ENCODE results near the gene DCP1B.

Gene DCP1B

GRCh38 chr12:2017546-2018337 lies 13.5 kb upstream of the DCP1B start:
- DNase-seq (ENCODE audit: low spot score), result no peak

GRCh38 chr12:2016862-2017545 lies 12.7 kb upstream of the DCP1B start:
- no peak for DNase-seq (ENCODE audit: low spot score)

DNA sequence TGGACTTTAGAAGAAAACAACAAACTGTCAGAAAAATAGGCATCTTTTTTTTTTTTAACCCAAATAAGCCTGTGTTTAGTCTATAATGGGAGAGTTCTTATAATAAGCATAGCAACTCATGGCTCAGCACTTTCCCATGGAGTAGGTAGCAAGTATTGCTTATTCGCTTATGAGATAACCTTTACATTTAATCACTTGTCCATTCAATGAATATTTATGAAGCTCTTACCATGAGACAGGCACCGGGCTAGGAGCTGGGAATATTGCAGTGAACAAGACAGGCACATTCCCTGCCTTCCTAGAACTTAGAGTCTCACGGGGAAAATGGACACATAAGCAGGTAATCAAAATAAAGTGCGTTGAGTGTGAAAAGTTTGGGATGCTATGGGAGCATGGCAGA lies 10.0 kb upstream of the DCP1B start:
- DNase-seq (ENCODE audit: low spot score), result no peak

GRCh38 chr12:2013527-2014223 lies 9.4 kb upstream of the DCP1B start:
- DNase-seq (ENCODE audit: low spot score), result no peak

DNA sequence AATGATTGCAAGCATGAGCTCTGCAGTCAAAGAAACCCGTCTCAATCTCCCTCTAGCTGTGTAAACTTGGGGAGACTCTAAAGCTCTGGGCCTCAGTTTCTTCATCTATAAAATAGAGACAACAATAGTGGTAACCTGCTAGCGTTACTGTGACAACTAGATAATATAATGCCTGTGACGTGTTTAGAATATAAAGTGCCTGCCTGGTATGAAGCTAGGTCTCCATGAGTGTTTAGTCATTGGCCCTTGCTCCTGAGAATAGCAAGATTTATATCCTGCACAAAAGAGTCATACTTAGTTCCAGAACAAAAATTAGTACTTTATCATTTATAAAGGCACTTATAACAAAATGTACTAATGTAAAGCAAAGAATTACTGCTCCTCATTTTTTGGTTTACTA lies 8.8 kb upstream of the DCP1B start:
- DNase-seq (ENCODE audit: low spot score), result no peak

DNA sequence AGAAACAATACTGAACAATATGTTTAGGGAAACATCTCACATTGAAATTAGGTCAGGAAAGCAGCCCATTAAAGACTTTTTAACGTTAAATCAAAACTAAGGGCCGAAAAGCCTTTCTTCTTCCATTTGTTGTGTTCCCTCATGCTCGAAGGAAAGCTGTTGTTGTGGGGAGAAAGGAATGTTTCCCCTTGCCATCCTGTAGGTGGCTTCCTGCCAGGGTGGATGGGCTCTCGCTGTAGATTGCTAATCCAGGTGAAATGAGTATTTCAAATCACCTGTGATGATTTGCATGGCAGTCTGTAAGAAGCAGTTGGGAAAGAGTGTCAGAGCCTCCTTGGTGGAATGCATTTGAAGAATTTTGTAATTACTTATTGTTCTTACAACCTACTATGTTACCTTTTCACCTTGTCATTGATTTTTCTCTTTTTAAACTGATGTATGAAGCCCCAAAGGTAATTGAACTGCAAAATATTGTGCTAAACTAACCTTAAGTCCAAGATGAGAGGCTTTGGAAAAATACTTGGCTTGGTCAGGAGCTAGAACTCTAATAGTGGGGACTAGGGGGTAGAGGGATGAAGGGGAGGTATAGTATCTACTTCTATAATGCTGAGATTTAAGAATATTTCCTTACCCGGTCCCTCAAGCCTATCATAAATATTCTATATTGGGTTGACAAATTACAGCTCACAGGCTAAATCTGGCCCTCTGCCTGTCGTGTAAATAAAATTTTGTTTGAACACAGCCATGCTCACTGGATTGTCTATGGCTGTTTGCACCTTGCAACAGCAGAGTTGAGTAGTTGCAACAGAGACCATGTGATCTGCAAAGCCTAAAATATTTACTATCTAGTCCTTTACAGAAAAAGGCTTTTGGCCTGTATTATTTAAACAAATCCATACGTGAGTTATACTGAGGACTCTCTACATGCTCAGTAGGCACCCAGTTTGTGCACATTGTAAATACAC lies 7.7 kb upstream of the DCP1B start:
- no peak for DNase-seq (ENCODE audit: low spot score)

- no peak for DNase-seq (ENCODE audit: low spot score)
These were observed 5.4 kb upstream of the DCP1B start for GRCh38 chr12:2009623-2010022.

GRCh38 chr12:2008677-2009076 lies 4.4 kb upstream of the DCP1B start:
- DNase-seq (ENCODE audit: low spot score), result no peak

DNA sequence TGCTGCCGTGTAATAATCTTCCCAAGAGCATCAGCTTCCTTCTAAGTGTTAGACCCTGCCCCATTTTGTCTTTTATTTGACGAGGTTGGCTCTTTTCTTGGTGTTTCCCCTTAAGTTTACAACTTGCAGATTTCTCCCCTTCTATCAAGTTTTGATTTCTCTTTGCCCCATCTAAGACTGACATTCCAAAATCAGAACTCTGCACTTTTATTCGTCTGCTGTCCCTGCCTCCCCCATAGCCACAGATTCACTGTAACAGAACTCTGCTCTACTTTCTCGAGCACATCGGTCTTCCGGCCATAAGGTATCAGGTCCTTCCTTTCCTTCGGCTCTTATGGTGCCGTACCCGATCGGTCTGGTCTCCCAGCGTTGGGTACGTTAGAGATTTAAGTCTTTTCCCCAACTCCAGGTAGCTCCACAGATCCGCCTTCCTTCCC lies 563 bp downstream of the DCP1B start:
- no peak for DNase-seq (ENCODE audit: low spot score)

DNA sequence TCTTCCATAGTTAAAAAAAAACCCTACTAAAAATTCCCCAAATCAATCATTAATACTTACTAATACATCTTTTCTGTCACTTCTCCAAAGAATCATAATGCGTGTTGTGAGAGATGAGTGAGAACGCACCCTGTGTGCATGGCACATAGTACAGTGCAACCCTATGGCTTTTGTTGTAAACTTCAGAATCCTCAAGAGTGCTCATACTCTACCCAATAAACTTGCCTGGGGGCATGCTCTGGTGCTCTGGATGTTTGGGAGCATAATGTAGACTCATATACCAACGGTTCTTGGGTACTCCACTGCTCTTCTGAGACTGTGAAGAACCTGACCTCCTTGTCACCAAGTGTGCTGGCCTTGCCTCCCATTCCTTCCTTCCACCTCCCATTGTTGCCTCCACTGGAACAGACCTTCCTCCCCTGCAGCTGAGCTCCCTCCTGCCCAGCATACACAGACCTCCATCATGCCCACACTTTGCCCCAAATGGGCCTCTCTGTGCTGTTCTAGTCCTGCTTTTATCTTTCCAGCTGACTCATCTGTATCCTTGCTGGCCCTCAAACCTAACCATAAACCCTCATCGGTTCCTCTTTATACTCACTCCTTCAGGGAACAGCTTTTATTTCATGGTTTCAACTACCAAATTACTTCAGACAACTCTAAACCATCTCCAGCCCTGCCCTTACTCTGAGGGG lies 8.9 kb downstream of the DCP1B start:
- no peak for DNase-seq (ENCODE audit: low spot score)

- DNase-seq (ENCODE audit: low spot score), result no peak
These were observed 9.7 kb downstream of the DCP1B start for GRCh38 chr12:1994429-1995143.

GRCh38 chr12:1993871-1994371 lies 10.3 kb downstream of the DCP1B start:
- DNase-seq (ENCODE audit: low spot score), result peak; percentile 47

GRCh38 chr12:1993341-1993740 lies 10.9 kb downstream of the DCP1B start:
- DNase-seq (ENCODE audit: low spot score), result peak; percentile 58

- DNase-seq (ENCODE audit: low spot score), result no peak
These were observed 11.5 kb downstream of the DCP1B start for GRCh38 chr12:1992732-1993131.

GRCh38 chr12:1989111-1989510 lies 15.1 kb downstream of the DCP1B start:
- no peak for DNase-seq (ENCODE audit: low spot score)

GRCh38 chr12:1984759-1985158 lies 19.5 kb downstream of the DCP1B start:
- no peak for DNase-seq (ENCODE audit: low spot score)

GRCh38 chr12:1980282-1980681 lies 24.0 kb downstream of the DCP1B start:
- DNase-seq (ENCODE audit: low spot score), result no peak

GRCh38 chr12:1978078-1978862 lies 26.0 kb downstream of the DCP1B start:
- DNase-seq (ENCODE audit: low spot score), result no peak

DNA sequence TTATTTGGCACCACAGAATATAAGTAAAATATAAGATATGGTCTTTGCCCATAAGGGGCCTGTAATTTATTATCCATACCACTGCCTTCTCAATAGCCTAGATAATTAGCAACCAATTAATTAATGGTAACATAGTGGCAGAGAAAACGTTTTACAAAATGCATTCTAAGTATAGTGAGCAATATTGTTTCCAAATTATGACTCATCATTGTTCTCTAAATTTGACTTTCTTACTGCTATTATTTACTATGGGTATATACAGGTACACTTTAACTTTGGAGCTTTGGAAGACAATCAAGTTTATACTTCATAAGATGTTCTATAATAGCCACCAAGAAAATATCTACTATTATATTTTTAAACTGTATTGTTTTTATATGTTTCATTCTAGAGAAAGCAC lies 26.7 kb downstream of the DCP1B start:
- DNase-seq (ENCODE audit: low spot score), result no peak

DNA sequence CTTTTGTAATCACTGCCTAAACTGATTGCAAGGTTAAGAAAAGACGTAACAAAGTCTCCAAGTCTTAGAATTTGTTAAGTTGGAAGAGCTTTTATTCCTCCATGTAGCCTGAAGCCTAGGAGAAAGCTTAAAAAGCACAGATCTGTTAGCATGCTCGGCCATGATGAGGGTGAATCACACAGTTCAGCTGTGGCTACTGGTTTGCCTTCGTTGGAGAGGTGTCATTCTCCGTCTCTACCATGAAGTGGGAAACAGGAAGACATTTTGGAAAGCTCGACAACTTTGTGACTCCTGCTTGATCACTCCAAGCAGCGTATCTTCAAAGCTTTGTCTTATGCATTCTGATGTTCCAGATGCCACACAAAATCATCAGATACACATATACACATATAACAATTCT lies 27.1 kb downstream of the DCP1B start:
- DNase-seq (ENCODE audit: low spot score), result no peak
